ENCODE results near the gene SLC43A3. TPM values are rescaled to one million over a fixed set of nuclear protein-coding genes. Genes with fewer than 3 reads are reported as not detected.

SLC43A3 gene
- total and polyA plus RNA-seq, 9 of the 15 experiments (the other 6 are each of a cell fraction or from before 2014, with no cell fraction given), result 63.7 to 281 (median 139) TPM

- ATAC-seq, result no peak
- Histone ChIP-seq H3K4me1 (replicated peaks in 1 of 2; ENCODE audit: control insufficient read depth in 2 of 2, insufficient read depth in 2 of 2, low read length in 2 of 2) (peaks cover 26 to 33% of the 10 kb centered on the region in 2 experiments), H3K9ac (ENCODE audit: insufficient read depth in 1 of 2, low read depth in 2 of 2, low read length in 2 of 2) (no peak overlapping the region), H3K4me2 (ENCODE audit: insufficient read depth, low read length) (no peak overlapping the region), H3K4me3 (no peak overlapping the region), H3K27me3 (ENCODE audit: control insufficient read depth in 2 of 2, insufficient read depth in 2 of 2, low read length in 2 of 2) (no peaks in the 10 kb centered on the region), H2AFZ (ENCODE audit: low read depth, low read length) (no peak overlapping the region), H3K27ac (ENCODE audit: extremely low read depth, low read depth, low read length) (no peak overlapping the region), H4K20me1 (replicated peaks; ENCODE audit: control insufficient read depth, insufficient read depth, low read length) (no peaks in the 10 kb centered on the region; the same call in 1 of the 2 replicates), H3K9me1 (ENCODE audit: control insufficient read depth, insufficient read depth, low read length) (no peaks in the 10 kb centered on the region), H3K36me3 (ENCODE audit: control insufficient read depth, insufficient read depth, low read length) (peaks cover 3% of the 10 kb centered on the region; the same call in 1 of the 3 replicates), H3K79me2 (ENCODE audit: control insufficient read depth, insufficient read depth, low read length) (no peaks in the 10 kb centered on the region), H3K9me3 (replicated peaks; ENCODE audit: control insufficient read depth, insufficient read depth, low read depth, low read length) (no peaks in the 10 kb centered on the region)
- ChIA-PET CTCF (ENCODE audit: low intra/inter-chr PET ratio) (no interaction called here), POLR2A (interaction anchor here (0.5 to 1.3 kb wide), 3 partner anchors 9 to 144 kb away, joined by 3 to 6 read pairs (median 3); no protein-coding TSS in a partner anchor)
- no TSS peak for BruUV-seq (replicated peaks)
- intact Hi-C loops (cut with micrococcal nuclease) (no loop called here), in situ Hi-C loops (cut with MboI) (no loop called here)
- FAIRE-seq, result no peak
- 12% methylated on average over 1 of the region's 1 CpG for WGBS (ENCODE audit: insufficient coverage, low coverage, missing lambda C conversion rate)
- DNase-seq (ENCODE audit: extremely low read depth in 1 of 4, low spot score in 3 of 4), result no peak
- TF ChIP-seq ETS1 (conservative IDR thresholded peaks at IDR 0.05; ENCODE audit: control insufficient read depth, low read depth, low read length) (no peak), ZBTB26 (CRISPR knock-in tag; IDR thresholded peaks at IDR 0.05) (no peak), RB1 (IDR thresholded peaks at IDR 0.05; ENCODE audit: low read depth) (no peak), ARHGAP35 (IDR thresholded peaks at IDR 0.05; ENCODE audit: partially characterized antibody) (no peak), NBN (IDR thresholded peaks at IDR 0.05; ENCODE audit: low read depth) (no peak), ZNF217 (CRISPR knock-in tag; IDR thresholded peaks at IDR 0.05) (no peak), MECOM (CRISPR knock-in tag; IDR thresholded peaks at IDR 0.05) (no peak), ZNF512 (tag; IDR thresholded peaks at IDR 0.05) (no peak), RNF2 (IDR thresholded peaks at IDR 0.05) (no peak), CBX5 (IDR thresholded peaks at IDR 0.05; ENCODE audit: borderline replicate concordance, low read depth) (no peak), ARID3B (CRISPR knock-in tag; IDR thresholded peaks at IDR 0.05; ENCODE audit: borderline replicate concordance) (no peak), RNF219 (CRISPR knock-in tag; IDR thresholded peaks at IDR 0.05) (no peak), CHD4 (IDR thresholded peaks at IDR 0.05; ENCODE audit: insufficient read depth, insufficient replicate concordance, low read depth, low read length, poor library complexity, severe bottlenecking) (no peak), EP400 (IDR thresholded peaks at IDR 0.05) (no peak)
These were observed 48.3 kb upstream of the SLC43A3 start for GRCh38 chr11:57475191-57475590.

All from K562 (cell line).